ENCODE measurements around the gene SLC27A5. TPM values are rescaled to one million over a fixed set of nuclear protein-coding genes. Genes with fewer than 3 reads are reported as not detected.
A peak's percentile ranks its signal among the peaks of the same experiment; 100 is the strongest.
"Not testable (repeated sequence)": the region's sequence is repeated elsewhere in the genome, so short reads cannot be mapped to it uniquely, and the experiment has no call there.

The SLC27A5 gene
- total and polyA plus RNA-seq, 7 experiments from 2014 or later: 5.9 to 26.9 (median 13.5) TPM

GRCh38 chr19:58539169-58539559 is 27.4 kb upstream of the SLC27A5 start:
- H3K36me3 ChIP-seq (ENCODE audit: control insufficient read depth in 2 of 3, insufficient read depth in 3 of 3, low read length in 3 of 3); H3K9me3 ChIP-seq (ENCODE audit: control insufficient read depth in 2 of 3, low read length in 3 of 3); H3K27ac ChIP-seq (ENCODE audit: low read depth, low read length); CTCF ChIA-PET; H3K4me1 ChIP-seq (ENCODE audit: control insufficient read depth in 2 of 2, insufficient read depth in 2 of 2, low read length in 2 of 2); H3K36me3 Mint-ChIP-seq; ATAC-seq; intact Hi-C loops (cut with micrococcal nuclease); H3K9me3 Mint-ChIP-seq; H3K27me3 ChIP-seq (ENCODE audit: control insufficient read depth in 2 of 2, insufficient read depth in 2 of 2, low read length in 2 of 2); H3K4me3 ChIP-seq (ENCODE audit: low read length); DNase-seq: not testable (repeated sequence)
- peak overlapping the region in 7 of 10 donors; percentile 35 to 78 (median 64) for H3K4me3 Mint-ChIP-seq
- H3K27me3 Mint-ChIP-seq: peaks cover 0 to 35% (median 0%) of the 10 kb centered on the region in 5 donors
- POLR2A ChIA-PET: interaction anchor here (1.0 to 1.5 kb wide), 2 partner anchors 10 to 20 kb away, joined by 3 read pairs; partner anchors contain the start of gene ZBTB45
- H3K4me1 Mint-ChIP-seq: peaks cover 12 to 23% (median 16%) of the 10 kb centered on the region in 7 donors
- H3K27ac Mint-ChIP-seq: peak overlapping the region in 4 of 9 donors; percentile 9 to 66 (median 39)

- DNase-seq (peak in 4 of 9 donors; percentile 38 to 44 (median 42)), ATAC-seq (peak; percentile 77)
- Mint-ChIP-seq H3K4me3 (peak overlapping the region; percentile 62 to 79 (median 72)), H3K4me1 (peaks cover 6 to 19% (median 11%) of the 10 kb centered on the region in 7 donors), H3K27ac (peak overlapping the region in 8 of 9 donors; percentile 43 to 84 (median 71)), H3K9me3 (no peaks in the 10 kb centered on the region), H3K27me3 (peaks cover 0 to 30% (median 0%) of the 10 kb centered on the region in 5 donors), H3K36me3 (peaks cover 0 to 1% (median 0%) of the 10 kb centered on the region in 5 donors)
- CTCF ChIA-PET: no interaction called here
- POLR2A ChIA-PET: interaction anchor here (1.0 to 1.5 kb wide), 3 partner anchors 9 to 25 kb away, joined by 3 to 4 read pairs (median 3); partner anchors contain the start of gene ZBTB45
- Histone ChIP-seq H3K27ac (ENCODE audit: low read depth, low read length) (peak overlapping the region; percentile 12), H3K4me1 (ENCODE audit: control insufficient read depth in 2 of 2, insufficient read depth in 2 of 2, low read length in 2 of 2) (peaks cover 3 to 5% of the 10 kb centered on the region in 2 donors), H3K27me3 (ENCODE audit: control insufficient read depth in 2 of 2, insufficient read depth in 2 of 2, low read length in 2 of 2) (no peaks in the 10 kb centered on the region), H3K9me3 (ENCODE audit: control insufficient read depth in 2 of 3, low read length in 3 of 3) (no peaks in the 10 kb centered on the region), H3K4me3 (ENCODE audit: low read length) (peak overlapping the region; percentile 53), H3K36me3 (ENCODE audit: control insufficient read depth in 2 of 3, insufficient read depth in 3 of 3, low read length in 3 of 3) (no peaks in the 10 kb centered on the region)
- intact Hi-C loops (cut with micrococcal nuclease): no loop called here
Observed at GRCh38 chr19:58538257-58539168, 26.7 kb upstream of the SLC27A5 start.

GRCh38 chr19:58536852-58537798 is 25.3 kb upstream of the SLC27A5 start:
- no peak for ATAC-seq
- POLR2A ChIA-PET: interaction anchor here (0.7 to 1.5 kb wide), 3 partner anchors 8 to 26 kb away, joined by 3 to 4 read pairs (median 3); no protein-coding TSS in a partner anchor

GRCh38 chr19:58535857-58536256 is 24.1 kb upstream of the SLC27A5 start:
- peaks cover 5 to 16% (median 9%) of the 10 kb centered on the region in 7 donors for H3K4me1 Mint-ChIP-seq
- Histone ChIP-seq H3K9me3 (ENCODE audit: control insufficient read depth in 2 of 3, low read length in 3 of 3) (no peaks in the 10 kb centered on the region), H3K27me3 (ENCODE audit: control insufficient read depth in 2 of 2, insufficient read depth in 2 of 2, low read length in 2 of 2) (no peaks in the 10 kb centered on the region), H3K4me1 (ENCODE audit: control insufficient read depth in 2 of 2, insufficient read depth in 2 of 2, low read length in 2 of 2) (peaks cover 3 to 5% of the 10 kb centered on the region in 2 donors), H3K27ac (ENCODE audit: low read depth, low read length) (no peak overlapping the region), H3K36me3 (ENCODE audit: control insufficient read depth in 2 of 3, insufficient read depth in 3 of 3, low read length in 3 of 3) (no peaks in the 10 kb centered on the region), H3K4me3 (ENCODE audit: low read length) (no peak overlapping the region)
- CTCF ChIA-PET: interaction anchor here (0.7 kb wide), 1 partner anchor 60 kb away, joined by 4 read pairs; no protein-coding TSS in a partner anchor
- no peaks in the 10 kb centered on the region for H3K9me3 Mint-ChIP-seq
- ATAC-seq: no peak
- no peak for DNase-seq
- intact Hi-C loops (cut with micrococcal nuclease): no loop called here
- peak overlapping the region in 1 of 10 donors; percentile 41 for H3K4me3 Mint-ChIP-seq
- H3K36me3 Mint-ChIP-seq: peaks cover 0 to 1% (median 0%) of the 10 kb centered on the region in 5 donors
- H3K27me3 Mint-ChIP-seq: peaks cover 0 to 25% (median 0%) of the 10 kb centered on the region in 5 donors
- POLR2A ChIA-PET: interaction anchor here (1.0 to 1.4 kb wide), 2 partner anchors 16 to 26 kb away, joined by 3 to 7 read pairs; partner anchors contain the start of gene ZBTB45
- no peak overlapping the region for H3K27ac Mint-ChIP-seq

More at GRCh38 chr19:58536852-58537798, 25.3 kb upstream of the SLC27A5 start:
- peak overlapping the region in 2 of 9 donors; percentile 66 to 80 for H3K27ac Mint-ChIP-seq
- H3K4me3 ChIP-seq (ENCODE audit: low read length): no peak overlapping the region
- intact Hi-C loops (cut with micrococcal nuclease): no loop called here
- peaks cover 0 to 26% (median 0%) of the 10 kb centered on the region in 5 donors for H3K27me3 Mint-ChIP-seq
- peaks cover 5 to 16% (median 9%) of the 10 kb centered on the region in 7 donors for H3K4me1 Mint-ChIP-seq
- CTCF ChIA-PET: no interaction called here
- H3K4me1 ChIP-seq (ENCODE audit: control insufficient read depth in 2 of 2, insufficient read depth in 2 of 2, low read length in 2 of 2): peaks cover 3 to 5% of the 10 kb centered on the region in 2 donors
- no peaks in the 10 kb centered on the region for H3K27me3 ChIP-seq (ENCODE audit: control insufficient read depth in 2 of 2, insufficient read depth in 2 of 2, low read length in 2 of 2)
- H3K36me3 Mint-ChIP-seq: peaks cover 0 to 1% (median 0%) of the 10 kb centered on the region in 5 donors
- no peaks in the 10 kb centered on the region for H3K9me3 Mint-ChIP-seq
- H3K27ac ChIP-seq (ENCODE audit: low read depth, low read length): no peak overlapping the region
- H3K36me3 ChIP-seq (ENCODE audit: control insufficient read depth in 2 of 3, insufficient read depth in 3 of 3, low read length in 3 of 3): no peaks in the 10 kb centered on the region
- no peak for DNase-seq
- H3K9me3 ChIP-seq (ENCODE audit: control insufficient read depth in 2 of 3, low read length in 3 of 3): no peaks in the 10 kb centered on the region
- peak overlapping the region in 6 of 10 donors; percentile 14 to 78 (median 68) for H3K4me3 Mint-ChIP-seq

GRCh38 chr19:58531034-58531840 is 19.4 kb upstream of the SLC27A5 start:
- H3K4me1 ChIP-seq (ENCODE audit: control insufficient read depth in 2 of 2, insufficient read depth in 2 of 2, low read length in 2 of 2): no peaks in the 10 kb centered on the region
- DNase-seq (no peak), ATAC-seq (no peak)
- CTCF ChIA-PET: interaction anchor here (0.7 kb wide), 1 partner anchor 11 kb away, joined by 3 read pairs; the partner anchor contains the start of gene ZBTB45
- H3K27me3 Mint-ChIP-seq: peaks cover 0 to 7% (median 0%) of the 10 kb centered on the region in 5 donors
- H3K27ac ChIP-seq (ENCODE audit: low read depth, low read length): no peak overlapping the region
- H3K36me3 ChIP-seq (ENCODE audit: control insufficient read depth in 2 of 3, insufficient read depth in 3 of 3, low read length in 3 of 3): no peaks in the 10 kb centered on the region
- H3K27ac Mint-ChIP-seq: no peak overlapping the region
- no peak overlapping the region for H3K4me3 Mint-ChIP-seq
- no peaks in the 10 kb centered on the region for H3K9me3 ChIP-seq (ENCODE audit: control insufficient read depth in 2 of 3, low read length in 3 of 3)
- H3K9me3 Mint-ChIP-seq: no peaks in the 10 kb centered on the region
- no peaks in the 10 kb centered on the region for H3K36me3 Mint-ChIP-seq
- H3K4me3 ChIP-seq (ENCODE audit: low read length): no peak overlapping the region
- POLR2A ChIA-PET: interaction anchor here (1.6 kb wide), 1 partner anchor 11 kb away, joined by 4 read pairs; no protein-coding TSS in a partner anchor
- no peaks in the 10 kb centered on the region for H3K27me3 ChIP-seq (ENCODE audit: control insufficient read depth in 2 of 2, insufficient read depth in 2 of 2, low read length in 2 of 2)
- no peaks in the 10 kb centered on the region for H3K4me1 Mint-ChIP-seq
- intact Hi-C loops (cut with micrococcal nuclease): no loop called here

Data from naive thymus-derived CD4-positive, alpha-beta T cell (primary cell).